GM21528 (cell line): ENCODE data around the gene ESPL1.
A peak's percentile ranks its signal among the peaks of the same experiment; 100 is the strongest.
"Not testable (repeated sequence)": the region's sequence is repeated elsewhere in the genome, so short reads cannot be mapped to it uniquely, and the experiment has no call there.

Experiments
- ATAC-seq: cut with Tn5 transposase; IDR thresholded peaks from one replicate; pipeline ENCODE4 v1.9.1; 2021; ENCODE audit warnings: mild to moderate bottlenecking, moderate library complexity; ENCODE audit not compliant: unreplicated experiment, low FRiP score

Gene ESPL1

DNA sequence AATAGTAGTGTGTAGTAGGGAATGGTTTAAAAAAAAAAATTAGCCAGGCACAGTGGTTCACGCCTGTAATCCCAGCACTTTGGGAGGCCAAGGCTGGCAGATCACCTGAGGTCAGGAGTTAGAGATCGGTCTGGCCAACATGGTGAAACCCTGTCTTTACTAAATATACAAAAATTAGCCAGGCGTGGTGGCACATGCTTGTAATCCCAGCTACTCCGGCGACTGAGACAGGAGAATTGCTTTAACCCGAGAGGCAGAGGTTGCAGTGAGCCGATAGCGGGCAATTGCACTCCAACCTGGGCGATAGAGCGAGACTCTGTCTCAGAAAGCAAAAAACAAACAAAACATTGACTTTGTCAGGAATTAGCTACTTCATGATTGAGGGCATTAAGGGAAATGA lies 29.0 kb downstream of the ESPL1 start:
- ATAC-seq, result not testable (repeated sequence)

DNA sequence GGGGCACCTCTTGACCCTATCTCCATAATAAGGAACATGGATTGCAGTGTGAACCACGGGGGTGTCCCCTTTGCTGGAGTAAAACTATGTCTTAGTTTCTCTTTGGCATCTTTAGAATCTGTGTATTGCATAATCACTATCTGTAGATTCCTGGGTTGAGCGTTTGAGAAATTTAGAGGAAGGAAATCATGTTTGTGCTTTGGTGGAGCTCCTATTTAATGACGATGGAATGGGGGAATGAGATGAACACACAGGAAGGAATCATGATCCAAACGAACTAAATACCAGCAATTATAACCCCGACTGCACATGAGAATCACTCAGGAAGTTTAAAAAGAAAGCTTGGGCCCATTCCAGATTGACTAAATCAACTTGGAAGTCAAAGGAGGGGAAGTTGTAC lies 30.1 kb downstream of the ESPL1 start:
- no peak for ATAC-seq

DNA sequence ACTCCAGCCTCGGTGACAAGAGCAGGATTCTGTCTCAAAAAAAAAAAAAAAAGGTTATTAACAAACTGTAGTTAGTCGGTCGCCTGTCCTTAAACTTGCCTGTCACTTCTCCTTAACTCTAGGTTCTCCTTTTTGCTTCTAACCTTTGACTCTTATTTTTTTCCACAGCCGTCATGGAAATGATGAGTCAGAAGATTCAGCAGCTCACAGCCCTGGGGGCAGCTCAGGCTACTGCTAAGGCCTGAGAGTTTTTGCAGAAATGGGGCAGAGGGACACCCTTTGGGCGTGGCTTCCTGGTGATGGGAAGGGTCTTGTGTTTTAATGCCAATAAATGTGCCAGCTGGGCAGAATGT lies 31.0 kb downstream of the ESPL1 start:
- no peak for ATAC-seq

DNA sequence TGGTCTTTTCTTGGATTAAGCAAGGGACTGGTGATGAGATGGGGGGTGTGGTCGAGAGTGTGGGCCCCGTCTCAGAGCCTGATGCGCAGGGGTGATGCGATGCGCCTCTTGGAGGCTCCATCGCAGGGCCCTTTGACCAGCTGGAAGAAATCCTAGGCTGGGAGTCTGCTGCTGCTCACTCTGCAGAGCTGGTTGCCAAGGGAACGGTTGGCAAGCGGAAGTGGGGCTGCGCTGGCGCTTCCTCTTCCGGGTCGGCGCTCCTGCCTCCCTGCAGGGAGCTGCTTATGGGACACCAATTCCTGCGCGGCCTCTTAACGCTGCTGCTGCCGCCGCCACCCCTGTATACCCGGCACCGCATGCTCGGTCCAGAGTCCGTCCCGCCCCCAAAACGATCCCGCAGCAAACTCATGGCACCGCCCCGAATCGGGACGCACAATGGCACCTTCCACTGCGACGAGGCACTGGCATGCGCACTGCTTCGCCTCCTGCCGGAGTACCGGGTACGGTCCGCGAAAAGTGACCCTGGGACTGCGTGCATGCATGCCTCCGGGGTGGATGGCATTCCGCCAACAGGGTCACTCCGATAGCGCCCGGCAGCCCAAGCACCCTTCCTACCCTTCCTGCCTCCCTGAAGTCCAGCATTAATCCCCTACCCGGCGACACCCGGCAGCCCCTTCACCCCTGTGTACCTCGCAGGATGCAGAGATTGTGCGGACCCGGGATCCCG lies 31.5 kb downstream of the ESPL1 start, which contains the start of gene MYG1:
Gene MYG1 (plus strand): TSS at position 242 of the 727 bp plus-strand sequence. CDS start 43 bp downstream, at position 285.
- ATAC-seq, result peak; percentile 68

DNA sequence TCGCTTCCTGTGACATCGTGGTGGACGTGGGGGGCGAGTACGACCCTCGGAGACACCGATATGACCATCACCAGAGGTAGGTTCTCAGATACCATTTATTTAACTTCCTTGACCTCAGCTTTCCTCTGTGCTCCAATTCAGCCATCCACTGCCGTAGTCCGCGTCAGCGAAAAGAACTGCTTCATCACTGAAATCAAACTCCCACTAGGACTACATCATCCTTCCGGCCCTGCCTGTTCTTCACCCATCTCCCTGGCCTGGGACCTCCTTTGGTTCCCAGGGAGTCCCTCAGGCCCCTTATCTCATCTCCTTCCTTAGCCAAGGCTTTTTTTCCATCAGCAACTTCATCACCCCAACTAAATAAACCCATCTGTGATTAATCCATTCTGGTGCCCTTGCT lies 32.1 kb downstream of the ESPL1 start:
- no peak for ATAC-seq

DNA sequence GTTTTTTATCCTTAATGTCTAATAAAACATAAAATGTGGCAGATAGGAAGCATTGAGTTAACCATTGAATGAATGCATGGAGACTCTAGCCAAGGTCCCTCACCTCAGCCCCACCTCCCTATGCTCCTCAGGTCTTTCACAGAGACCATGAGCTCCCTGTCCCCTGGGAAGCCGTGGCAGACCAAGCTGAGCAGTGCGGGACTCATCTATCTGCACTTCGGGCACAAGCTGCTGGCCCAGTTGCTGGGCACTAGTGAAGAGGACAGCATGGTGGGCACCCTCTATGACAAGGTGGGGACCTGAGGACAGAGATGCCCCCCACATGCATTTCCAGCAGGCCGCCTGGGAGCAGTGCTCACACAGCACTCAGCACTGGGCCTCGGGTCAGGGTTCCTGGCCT lies 34.8 kb downstream of the ESPL1 start:
- no peak for ATAC-seq

DNA sequence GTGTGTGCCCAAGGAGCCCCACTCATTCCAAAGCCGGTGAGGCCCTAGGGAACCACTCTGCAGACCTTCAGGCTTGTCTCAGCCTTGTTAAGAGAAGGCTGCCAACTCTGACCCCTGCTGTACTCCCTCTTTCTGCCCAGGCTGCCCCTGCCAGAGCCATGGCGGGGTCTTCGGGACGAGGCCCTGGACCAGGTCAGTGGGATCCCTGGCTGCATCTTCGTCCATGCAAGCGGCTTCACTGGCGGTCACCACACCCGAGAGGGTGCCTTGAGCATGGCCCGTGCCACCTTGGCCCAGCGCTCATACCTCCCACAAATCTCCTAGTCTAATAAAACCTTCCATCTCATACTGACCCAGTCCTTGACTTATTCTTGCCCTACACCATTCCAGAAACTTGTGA lies 38.7 kb downstream of the ESPL1 start:
- ATAC-seq, result no peak

DNA sequence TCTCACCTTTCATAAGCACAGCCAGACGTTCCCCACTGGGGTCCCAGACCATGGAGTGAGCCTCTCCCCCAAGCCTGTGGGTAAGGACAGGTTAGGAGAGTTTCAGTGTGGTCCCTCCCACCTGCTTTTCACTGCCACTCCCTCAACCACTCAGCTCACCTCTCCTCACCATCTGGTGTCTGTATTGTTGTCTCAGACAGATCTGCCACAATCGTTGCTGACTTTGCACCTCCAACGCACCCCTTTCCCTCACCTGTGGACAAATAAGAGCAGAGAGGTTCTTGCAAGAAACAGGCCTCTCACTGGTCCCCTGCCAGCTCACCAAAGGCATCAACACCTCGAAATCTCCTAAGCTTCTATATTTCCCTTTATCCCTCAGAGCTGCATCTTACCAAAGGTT lies 40.2 kb downstream of the ESPL1 start:
- no peak for ATAC-seq

DNA sequence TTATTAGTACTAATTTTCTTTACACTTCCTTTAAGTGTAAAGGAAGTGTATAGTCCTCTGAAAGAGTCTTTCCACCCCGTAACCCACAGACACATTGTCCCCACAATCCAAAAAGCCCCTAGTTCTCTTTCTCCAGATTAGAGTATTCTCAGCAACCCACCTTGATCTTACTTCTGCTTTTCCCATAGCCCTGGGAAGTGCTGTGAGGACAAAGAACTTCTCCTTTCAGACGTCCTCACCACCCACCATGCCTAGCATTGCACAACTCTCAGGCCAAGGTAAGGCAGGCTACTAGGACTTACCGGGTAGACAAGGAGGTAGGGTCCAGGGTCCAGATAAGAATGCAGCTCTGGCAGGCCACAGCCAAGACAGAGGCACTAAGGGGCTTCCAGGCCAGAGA lies 45.9 kb downstream of the ESPL1 start:
- ATAC-seq, result no peak

DNA sequence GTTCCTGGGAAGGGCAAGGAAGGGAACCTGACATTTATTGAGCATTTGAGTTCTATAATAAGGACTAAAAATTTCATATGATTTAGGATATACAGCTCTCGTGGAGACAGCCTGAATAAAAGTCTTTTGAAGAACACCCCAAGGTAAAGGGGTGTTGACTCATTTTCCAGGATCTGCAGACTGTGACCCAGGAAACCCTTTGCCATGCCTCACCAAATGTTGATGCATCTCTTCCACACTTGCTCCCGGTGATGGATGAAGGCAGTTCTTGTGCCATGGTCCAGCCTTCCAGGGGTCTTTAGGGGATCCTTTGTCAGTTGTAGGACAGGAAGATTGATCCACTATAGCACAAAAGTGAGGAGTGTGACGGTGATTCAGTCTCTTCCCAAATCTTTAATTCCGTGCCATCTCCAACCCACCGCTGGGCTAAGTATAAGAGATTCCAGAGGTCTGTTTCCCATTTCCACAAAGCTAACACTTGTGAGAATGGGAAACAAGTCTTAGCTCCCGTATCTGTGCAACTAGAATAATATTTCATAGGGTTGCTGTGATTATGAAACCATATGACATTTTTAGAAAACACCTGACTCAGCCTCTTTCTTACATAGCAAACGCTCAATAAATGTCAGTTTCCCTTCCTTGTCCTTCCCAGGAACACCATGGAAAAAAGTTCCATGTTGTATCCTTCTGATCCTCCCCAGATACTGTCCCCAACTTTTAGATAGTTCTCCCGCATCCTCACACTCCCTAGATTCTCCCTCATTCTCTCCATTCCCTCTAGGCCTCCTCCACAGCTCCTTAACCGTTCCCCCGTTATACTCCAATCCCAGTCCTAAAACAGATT lies 52.5 kb downstream of the ESPL1 start:
- ATAC-seq, result no peak

DNA sequence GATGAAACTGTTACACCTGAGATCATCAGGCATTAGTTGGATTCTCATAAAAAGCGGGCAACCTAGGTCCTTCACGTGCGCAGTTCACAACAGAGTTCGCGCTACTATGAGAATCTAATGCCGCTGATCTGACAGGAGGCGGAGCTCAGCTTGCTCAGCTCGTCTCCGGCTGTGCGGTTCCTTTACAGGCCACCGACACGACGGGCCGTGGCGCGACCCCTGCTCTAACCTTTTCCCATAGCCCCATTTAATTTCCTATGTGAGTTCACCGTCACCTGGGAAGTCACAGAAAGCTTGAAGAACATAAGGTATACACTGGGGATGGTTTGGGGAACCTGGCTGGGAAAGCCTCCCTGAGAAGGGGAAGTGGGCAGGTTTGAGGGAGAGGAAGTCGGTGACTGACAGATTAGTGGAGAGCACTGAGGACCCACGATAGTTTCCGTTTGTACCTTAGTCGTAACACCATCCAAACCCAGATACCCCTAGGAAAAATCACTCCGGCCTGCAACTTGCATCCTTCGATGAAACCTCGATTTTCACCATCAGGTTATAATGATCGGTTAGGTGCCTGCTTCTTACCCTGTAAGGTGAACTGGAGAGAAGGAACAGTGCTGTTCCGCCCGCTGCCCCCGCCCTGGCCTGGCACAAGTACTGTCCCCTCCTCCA lies 56.1 kb downstream of the ESPL1 start:
- peak; percentile 40 for ATAC-seq

DNA sequence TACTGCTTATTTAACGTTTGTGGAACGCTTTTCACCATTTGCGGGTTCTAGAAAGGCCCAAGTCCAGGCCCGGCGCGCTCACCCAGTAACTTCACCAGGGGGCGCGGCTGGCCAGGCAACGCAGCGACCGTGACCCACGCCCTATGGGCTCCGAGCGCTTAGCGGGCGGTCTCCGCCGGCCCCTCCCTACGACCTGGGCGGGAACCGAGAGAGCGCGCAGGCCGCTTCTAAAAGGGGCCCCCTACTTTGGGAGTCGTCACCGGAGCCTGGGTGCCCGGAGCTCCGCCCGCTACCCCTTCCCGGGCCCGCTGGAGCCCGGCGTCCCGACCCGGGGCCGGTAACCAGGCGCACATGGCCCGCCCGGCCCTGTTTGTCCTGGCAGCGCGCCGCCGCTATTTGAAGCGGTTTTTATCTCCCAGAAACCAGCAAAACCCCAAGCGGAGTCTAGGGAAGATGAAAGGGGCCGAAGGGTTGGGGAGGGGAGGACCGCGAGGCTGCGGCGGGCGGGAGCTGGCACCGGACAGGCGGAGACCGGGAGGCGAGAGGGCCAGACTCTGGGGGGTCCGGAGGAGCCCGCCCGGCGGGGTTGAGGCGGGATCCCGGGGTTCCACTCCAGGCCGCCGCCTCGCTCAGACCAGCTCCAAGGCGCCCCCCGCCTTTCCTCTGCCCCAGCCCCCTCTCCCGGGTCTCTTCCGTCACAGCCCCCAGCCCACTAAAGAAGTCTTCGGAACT lies 56.8 kb downstream of the ESPL1 start:
- peak; percentile 56 for ATAC-seq

DNA sequence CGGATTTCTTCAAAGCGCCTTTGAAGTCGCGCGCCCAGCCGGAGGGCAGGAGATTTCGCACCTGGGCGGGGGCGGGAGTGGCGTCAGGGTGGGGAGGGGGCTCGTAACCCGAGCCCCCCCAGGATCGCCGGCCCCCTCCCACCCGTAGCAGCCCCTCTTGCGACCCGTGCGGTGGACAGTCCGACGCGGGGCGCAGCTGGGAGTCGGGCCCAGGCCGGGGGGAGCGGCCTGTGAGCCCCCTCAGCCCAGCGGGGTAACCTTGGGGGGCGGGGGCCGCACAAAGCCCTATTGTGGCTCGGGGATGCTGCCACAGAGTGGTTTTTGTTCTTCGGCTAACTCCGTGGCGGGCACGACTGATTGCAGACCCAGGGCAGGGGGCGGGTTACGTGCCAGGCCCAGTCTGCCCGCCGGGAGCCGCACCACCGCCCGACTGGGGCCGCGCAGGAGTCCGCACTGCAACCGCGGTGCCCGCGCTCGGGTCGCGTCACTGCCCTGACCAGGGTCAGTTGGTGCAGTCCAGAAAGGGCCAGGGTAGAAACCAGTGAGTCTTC lies 57.5 kb downstream of the ESPL1 start:
- ATAC-seq, result no peak

DNA sequence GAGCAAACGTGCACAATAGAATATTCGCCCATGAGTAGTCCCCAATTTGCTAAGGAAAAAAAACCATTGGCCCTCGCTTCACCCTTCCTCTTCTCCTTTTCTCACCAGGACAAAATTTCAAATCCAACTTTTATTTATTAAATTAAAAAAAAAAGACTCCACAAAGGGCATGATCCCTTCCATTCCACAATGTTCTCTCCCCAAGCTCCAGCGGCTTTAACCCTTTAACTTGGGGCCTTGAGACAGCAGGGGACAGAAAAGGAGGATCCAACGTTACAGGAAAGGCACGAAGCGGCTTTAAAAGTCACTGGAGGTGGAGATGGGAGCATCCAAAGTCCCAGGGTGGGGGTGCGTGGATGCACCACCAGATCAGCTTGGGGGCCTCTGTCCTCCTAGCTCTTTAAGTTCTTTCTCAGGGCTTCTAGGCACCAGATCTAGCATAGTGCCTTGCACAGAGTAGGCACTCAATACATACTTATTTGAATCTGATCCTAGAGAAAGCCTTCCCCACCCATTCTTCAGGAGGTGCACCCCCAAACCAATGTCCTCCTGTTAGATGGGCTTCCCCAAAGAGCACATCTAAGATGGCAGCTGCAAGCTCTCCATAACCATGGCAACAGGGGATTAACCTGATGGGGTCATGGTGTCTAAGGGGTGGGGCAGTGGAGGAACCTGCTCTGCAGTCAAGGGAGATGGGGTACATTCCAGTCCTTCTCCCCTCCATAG lies 58.5 kb downstream of the ESPL1 start:
- ATAC-seq, result no peak

DNA sequence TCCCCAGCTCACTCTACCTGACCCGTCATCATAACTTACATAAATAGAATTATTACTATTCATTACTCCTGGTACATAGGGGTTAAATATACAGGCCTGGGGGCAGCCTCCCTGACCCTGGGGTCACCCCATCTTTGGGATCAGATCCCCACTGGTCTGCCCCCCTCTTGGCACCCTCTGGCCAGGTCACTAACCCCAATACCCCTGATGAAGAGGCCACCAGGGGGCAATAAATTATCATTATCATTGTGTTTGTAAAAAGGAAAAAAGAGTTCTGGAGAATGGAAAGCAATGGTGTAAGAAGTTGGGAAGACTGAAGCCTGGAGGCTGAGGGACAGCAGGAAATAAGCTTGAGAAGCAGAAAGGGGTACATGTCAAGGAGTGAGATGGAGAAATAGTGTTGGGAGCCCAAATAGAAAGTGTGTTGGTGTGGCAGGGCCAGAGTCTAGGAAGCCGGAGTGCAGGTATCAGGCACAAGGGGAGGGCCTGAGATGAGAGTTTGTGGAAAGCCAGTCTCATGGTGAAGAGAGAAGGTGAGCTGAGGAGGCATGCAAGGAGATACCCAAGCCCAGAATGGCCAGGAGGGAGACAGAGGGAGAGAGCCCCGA lies 59.4 kb downstream of the ESPL1 start:
- no peak for ATAC-seq

DNA sequence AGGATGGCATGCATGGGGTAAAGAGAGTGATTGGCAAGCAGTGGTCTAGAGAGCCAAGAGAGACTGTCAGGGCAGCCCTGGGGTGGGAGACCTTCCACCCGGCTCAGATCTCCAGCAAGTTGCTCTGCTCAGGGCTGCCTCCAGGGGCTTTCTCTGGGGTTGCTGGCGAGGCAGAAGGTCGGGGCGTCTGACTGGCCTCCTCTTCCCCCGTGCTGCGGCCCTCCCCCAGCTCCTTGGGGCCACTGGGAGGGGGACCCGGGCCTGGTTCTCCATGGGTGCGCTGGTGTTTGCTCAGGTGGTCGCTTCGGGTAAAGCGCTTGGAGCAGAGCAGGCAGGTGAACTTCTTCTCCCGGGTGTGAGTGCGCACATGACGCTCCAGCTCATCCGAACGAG lies 59.9 kb downstream of the ESPL1 start:
- no peak for ATAC-seq

DNA sequence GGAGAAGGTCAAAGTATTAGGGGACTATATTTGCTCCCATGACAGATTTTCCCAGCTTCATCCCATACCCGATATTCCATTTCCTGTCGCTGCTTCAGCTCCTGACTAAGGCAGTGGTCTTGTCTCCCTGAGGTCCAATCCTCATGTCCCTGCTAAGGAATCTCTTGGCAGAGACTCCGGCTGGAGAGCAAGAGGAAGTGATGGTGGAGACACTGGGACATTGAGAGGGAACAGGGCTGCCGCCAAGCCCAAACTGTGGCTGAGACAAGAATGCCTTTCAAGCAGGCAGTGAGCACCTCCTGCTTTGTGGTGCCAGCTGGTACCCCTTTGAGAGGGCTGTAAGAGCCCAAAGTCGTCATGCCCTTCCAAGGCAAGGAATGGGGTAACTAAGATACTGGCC lies 62.6 kb downstream of the ESPL1 start:
- no peak for ATAC-seq

DNA sequence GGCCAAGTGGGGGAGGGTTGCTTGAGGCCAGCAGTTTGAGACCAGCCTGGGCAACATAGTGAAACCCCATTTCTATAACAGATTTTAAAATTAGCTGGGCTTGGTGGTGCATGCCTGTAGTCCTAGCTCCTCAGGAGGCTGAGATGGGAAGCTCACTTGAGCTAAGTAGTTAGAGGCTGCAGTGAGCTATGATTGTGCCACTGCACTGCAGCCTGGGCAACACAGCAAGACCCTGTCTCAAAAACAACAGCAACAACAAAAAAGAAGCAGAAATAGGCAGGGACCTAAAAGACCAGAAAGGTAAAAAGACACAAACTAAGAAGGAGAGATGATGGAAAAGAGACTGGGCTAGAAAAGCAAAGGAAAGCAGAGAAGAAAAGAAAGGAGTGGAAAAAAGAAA lies 64.2 kb downstream of the ESPL1 start:
- not testable (repeated sequence) for ATAC-seq

DNA sequence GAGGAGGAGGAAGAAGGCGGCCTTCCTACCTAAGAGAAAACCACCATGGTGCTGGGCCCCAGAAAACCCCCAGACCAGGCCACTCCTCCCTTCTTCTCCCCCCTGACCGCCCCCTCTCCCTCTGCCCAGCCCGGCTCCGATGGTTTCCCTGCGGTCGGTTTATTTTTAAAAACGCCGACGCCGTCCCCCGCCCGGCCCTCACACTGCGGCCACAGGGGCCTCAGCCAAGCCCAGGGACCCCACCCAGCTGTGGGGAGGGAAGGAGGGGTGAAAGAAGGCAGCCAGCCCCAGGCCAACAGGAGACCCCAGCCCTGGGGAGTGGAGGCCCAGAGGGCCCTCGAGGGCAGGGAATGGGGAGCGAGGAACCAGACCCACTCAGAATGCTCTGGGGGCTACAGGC lies 64.6 kb downstream of the ESPL1 start:
- ATAC-seq, result no peak
